GM12873 (cell line): ENCODE results near the gene BRD3.

Source experiments
- TF ChIP-seq, protein P1 (sequence below): IDR thresholded peaks from 2 replicates; pipeline ENCODE4 v1.5.1; 2012; ENCODE audit warnings: low read depth, mild to moderate bottlenecking, moderate library complexity, low read length, control low read depth; ENCODE audit not compliant: insufficient read depth; ENCODE audit errors: missing control alignments

The BRD3 gene

GRCh38 chr9:134063571-134064450, 4.0 kb downstream of the BRD3 start:
- TF ChIP-seq, protein P1, sequence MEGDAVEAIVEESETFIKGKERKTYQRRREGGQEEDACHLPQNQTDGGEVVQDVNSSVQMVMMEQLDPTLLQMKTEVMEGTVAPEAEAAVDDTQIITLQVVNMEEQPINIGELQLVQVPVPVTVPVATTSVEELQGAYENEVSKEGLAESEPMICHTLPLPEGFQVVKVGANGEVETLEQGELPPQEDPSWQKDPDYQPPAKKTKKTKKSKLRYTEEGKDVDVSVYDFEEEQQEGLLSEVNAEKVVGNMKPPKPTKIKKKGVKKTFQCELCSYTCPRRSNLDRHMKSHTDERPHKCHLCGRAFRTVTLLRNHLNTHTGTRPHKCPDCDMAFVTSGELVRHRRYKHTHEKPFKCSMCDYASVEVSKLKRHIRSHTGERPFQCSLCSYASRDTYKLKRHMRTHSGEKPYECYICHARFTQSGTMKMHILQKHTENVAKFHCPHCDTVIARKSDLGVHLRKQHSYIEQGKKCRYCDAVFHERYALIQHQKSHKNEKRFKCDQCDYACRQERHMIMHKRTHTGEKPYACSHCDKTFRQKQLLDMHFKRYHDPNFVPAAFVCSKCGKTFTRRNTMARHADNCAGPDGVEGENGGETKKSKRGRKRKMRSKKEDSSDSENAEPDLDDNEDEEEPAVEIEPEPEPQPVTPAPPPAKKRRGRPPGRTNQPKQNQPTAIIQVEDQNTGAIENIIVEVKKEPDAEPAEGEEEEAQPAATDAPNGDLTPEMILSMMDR = no peak

- TF ChIP-seq, protein P1 = no peak
These were observed 4.7 kb downstream of the BRD3 start for GRCh38 chr9:134063088-134063570.

DNA sequence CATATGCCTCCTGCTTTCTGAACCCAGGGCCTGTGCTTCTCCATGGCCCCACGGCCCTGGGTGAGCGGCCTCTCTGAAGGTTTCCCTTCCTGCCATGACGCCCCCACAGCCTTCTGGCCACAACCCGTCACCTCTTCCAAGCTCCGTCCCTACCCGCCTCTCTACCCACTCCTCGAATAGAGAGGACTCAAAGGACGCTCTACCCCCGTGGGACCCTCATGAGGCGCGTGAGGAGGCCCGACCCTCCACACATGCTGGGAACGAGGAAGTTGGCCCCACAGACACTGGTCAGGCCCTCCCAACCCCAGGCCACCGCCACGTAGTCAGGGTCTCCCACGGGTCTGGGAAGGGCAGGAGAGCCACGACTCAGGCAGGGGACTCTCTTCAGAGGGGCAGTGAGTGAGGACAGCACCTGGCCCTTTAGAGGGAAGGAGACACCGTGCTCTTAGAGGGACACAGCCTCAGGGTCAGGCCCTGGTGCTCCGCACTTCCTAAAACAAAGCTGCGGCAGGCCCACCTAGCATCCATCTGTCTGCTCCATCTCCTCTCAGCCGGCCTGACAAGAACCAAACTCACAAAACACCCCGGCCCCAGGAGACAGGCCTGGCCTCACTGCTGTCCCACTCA, 5.3 kb downstream of the BRD3 start:
- TF ChIP-seq, protein P1 = no peak

GRCh38 chr9:134061688-134062371, 6.0 kb downstream of the BRD3 start:
- TF ChIP-seq, protein P1 = no peak

GRCh38 chr9:134061019-134061687, 6.7 kb downstream of the BRD3 start:
- TF ChIP-seq, protein P1 = no peak

DNA sequence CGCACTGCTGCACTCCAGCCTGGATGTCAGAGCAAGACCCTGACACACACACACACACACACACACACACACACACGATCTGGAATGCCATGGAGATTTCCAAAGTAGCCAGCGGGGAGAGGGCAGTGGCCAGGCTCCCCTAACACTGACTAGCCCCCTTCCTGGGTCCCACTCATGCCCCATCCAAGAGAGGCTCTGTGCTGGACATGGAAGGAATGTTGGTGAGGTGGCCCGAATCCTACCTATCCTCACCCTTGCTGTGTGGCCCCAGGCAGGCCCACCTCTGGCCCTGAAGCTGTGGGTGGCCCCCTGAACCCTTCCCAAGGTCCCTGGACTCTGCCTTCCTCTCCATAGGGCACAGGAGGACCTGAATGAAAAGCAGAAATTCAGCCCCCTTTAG, 7.3 kb downstream of the BRD3 start:
- TF ChIP-seq, protein P1 = no peak
